ENCODE measurements around the gene FUT3.

Gene FUT3

DNA sequence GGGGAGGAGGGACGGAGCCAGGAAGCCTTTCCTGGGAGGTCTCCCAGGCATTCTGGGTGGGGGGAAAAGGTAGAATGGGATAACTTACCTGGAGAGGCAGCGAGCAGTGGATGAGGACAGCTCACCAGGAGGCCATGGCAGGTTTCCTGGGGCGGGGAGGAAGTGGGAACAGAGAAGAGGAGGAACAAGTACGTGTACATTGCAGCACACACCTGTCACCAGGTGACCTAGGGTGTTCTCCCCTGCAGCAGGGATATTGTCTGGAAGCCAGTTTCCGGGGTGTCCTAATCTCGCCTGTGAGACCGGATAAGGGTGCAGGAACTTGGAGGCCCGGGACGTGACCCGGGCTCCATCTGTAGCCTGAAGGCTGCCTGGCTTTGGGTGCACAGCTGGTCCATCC lies at the start of gene FUT3:
TSS of gene FUT3 (minus strand) at position 148 of the 400 bp plus-strand sequence.
- no peak for DNase-seq
- in situ Hi-C loops (cut with MboI; ENCODE audit: low pct_unique_long_range_greater_than_20kb, low sequenced_read_pairs): no loop called here

DNA sequence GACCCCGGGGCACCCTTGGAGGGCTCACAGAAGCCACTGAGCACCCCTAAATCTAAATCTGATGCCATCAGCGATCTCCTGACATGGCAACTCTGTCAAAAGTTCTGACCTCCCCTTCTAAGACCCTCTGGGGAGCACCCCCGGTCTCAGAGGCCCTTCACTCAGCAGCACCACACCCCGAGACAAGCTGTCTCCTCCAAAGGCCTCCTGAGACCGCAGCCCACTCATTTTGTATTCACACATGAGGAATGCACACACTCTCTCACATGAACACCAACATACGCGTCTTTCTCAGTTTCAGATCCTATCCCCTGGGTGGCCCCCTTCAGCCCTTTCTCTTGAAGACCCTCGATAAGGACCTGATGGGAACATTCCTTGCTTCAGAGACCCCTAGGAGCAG lies 49.7 kb upstream of the FUT3 start:
- no peak for DNase-seq
- in situ Hi-C loops (cut with MboI; ENCODE audit: low pct_unique_long_range_greater_than_20kb, low sequenced_read_pairs): no loop called here

DNA sequence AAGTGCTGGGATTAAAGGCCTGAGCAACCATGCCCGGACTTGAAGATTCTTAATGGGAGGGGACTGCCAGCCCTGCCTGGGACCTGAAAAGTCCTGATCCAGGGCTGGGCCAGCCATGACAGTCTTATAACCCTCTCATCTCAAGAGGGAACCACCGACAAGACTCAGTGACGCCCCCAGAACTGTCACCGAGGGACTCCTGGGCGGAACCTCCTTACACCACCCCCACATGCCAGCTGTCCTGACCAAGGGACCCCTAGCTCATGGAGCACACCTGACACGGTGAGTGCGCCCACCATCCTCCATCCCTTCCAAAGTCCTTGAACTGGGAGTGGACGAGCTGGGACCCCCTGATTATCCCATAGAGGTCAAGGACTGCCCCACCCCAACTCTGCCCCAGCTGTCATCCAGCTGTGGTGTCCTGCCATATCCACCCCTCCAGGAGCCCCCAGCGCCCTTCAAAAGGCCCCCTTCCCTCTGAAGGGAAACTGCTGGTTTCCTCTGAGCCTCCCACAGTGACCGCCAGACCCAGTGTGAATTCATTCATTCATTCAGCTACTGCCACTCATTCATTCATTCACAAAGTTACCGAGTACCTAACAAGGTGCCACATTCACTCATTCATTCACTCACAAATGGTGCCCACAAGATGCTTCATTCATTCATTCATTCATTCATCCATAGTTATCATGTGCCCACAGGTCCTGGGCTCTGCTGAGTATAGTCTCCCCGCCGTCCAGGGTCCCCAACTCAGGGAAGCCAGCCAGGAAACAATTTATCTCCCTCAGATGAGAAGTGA lies 48.7 kb upstream of the FUT3 start:
- in situ Hi-C loops (cut with MboI; ENCODE audit: low pct_unique_long_range_greater_than_20kb, low sequenced_read_pairs): loop anchor here (10.0 kb wide), 1 partner anchor 95 kb away; the partner anchor contains the start of gene NRTN

DNA sequence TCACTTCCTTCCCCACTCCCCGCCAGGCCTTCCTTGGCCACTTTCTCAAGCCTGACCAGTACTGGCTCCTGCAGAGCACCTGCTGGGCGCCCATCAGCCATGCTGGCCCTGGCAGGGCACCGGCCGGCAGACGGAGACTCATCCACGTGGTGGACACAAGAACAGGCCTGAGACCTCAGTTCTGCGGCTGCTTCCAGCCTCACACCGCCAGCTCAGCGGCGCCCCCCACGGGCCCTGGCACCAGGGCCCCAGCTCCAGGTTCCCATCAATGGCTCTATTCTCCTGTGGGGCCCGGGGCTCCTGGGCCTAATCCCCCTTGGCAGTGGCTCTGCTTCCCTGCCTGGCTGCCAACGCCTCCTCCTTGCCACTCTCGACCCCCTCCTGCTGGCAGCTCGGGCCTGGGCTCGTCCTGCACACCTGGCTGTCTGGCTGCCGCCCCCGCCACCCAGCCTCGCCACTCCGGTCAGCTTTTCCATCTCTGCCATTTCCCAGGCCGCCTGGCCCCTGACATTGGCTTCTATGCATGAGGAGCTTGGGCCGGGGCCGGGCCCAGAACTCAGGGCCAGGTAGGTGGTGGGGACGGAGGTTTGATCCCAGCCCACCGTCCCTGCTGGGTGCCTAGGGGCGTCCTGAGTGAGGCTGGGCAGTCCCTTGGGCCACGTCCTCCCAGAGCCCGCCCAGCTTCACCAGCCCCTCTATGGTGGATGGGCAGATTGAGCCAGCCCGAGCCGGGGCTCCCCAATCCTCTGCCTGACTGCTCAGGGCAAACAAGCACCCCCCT lies 46.1 kb upstream of the FUT3 start:
- in situ Hi-C loops (cut with MboI; ENCODE audit: low pct_unique_long_range_greater_than_20kb, low sequenced_read_pairs): loop anchor here (10.0 kb wide), 1 partner anchor 93 kb away; the partner anchor contains the start of gene NRTN
- no peak for DNase-seq

More for the DNA sequence above, 48.7 kb upstream of the FUT3 start:
- DNase-seq: no peak

DNA sequence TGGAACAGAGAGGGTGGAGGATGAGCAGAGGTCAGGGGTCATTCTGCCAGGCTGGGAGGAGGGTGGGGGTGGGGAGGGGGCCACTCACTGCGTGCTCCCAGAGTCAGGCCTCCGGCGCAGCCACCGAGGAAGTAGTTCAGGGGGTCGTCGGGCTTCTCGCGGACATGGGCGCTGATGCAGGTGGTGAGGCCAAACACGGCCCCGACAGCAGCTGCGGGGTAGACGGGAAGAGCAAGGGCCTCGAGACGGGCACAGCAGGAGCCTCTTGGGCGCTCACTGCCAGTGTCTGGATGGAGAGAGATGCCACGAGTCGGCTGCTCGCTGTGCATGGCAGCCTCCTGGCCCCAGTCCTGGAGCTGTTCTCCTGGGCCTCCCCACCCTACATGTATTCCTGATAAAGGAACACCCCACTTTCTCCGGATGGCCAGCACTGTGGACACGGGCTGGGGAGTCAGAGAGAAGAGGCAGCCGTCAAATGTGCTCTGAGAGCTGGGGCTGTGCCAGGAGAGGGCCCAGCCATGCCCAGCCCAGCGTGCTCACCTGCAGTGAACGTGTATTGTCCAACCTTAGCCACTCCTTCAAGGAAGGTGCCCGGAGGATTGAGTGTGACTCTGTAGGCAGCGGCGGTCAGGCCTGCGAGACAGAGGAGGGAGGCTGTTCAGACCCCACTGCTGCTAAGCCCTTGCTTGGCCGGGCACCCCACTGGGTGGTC lies 45.3 kb upstream of the FUT3 start:
- in situ Hi-C loops (cut with MboI; ENCODE audit: low pct_unique_long_range_greater_than_20kb, low sequenced_read_pairs): loop anchor here (10.0 kb wide), 1 partner anchor 92 kb away; the partner anchor contains the start of gene NRTN
- DNase-seq: no peak

DNA sequence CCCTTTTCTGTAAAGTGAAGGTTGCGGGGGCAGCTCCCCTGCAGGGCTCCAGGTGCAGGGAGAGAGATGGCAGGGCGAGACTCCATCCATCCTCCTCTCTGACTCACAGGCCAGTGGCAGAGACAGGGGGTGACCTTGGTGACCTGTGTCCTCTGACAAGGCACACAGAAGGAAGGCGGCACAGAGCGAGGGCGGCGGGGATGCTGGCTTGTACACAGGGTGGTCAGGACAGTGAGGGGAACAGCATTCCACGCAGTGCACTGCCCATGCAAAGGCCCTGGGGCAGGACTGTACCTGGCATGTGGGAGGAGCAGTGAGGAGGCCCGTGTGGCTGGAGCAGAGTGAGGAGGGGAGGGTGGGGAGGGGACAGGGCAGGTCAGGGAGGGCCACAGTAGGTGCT lies 44.6 kb upstream of the FUT3 start:
- in situ Hi-C loops (cut with MboI; ENCODE audit: low pct_unique_long_range_greater_than_20kb, low sequenced_read_pairs): loop anchor here (10.0 kb wide), 1 partner anchor 91 kb away; the partner anchor contains the start of gene NRTN
- DNase-seq: no peak

DNA sequence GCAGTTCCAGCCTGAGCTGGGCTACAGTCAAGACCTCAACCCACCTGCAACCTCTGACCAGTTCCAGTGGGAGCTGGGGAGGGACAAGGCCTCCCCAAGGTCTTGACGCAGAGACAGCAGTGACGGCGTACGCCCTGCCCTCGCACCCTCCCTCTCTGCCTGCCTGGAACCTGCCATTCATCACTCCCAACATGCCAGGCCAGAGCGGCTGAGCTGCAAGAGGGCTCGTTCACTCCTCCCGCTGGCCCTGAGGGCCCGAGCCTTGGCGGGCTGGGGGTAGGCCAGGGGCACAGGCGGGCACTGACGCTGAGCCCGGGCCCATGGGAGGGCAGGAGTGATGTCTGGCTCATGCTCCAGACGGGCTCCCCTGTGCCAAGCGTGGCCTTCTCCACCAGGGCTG lies 44.2 kb upstream of the FUT3 start:
- no peak for DNase-seq
- in situ Hi-C loops (cut with MboI; ENCODE audit: low pct_unique_long_range_greater_than_20kb, low sequenced_read_pairs): loop anchor here (10.0 kb wide), 1 partner anchor 91 kb away; the partner anchor contains the start of gene NRTN

DNA sequence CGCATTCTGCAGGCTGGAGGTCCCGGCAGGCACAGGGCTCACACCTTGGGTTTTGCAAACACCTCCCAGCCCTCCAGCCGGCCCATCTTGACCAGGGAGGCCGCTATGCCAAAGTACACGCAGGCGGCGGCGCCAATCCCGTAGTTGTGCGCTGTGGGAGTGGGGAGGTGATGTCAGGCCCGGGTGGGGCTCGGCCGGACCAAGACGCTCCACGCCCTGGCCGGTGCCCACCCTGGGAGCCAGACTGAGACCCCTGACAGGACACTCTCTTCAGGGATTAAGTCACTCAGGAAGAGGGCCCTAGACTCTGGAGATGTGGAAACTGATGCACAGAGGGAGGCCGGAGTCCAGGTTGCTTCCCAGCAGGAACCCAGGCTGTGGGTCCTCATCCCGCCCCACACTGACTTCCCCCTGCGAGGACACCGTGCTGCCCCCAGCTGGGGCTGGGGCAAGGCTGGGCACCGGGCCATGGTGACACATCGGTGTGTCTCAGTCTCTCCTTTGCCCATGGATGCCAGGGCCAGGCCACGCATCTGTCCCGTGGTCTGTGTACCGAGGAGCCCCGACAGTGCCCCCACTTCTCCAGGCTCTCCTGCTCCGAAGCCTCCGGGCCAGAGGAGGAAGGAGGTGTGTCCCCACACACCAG lies 43.6 kb upstream of the FUT3 start:
- in situ Hi-C loops (cut with MboI; ENCODE audit: low pct_unique_long_range_greater_than_20kb, low sequenced_read_pairs): loop anchor here (10.0 kb wide), 1 partner anchor 90 kb away; the partner anchor contains the start of gene NRTN
- no peak for DNase-seq

DNA sequence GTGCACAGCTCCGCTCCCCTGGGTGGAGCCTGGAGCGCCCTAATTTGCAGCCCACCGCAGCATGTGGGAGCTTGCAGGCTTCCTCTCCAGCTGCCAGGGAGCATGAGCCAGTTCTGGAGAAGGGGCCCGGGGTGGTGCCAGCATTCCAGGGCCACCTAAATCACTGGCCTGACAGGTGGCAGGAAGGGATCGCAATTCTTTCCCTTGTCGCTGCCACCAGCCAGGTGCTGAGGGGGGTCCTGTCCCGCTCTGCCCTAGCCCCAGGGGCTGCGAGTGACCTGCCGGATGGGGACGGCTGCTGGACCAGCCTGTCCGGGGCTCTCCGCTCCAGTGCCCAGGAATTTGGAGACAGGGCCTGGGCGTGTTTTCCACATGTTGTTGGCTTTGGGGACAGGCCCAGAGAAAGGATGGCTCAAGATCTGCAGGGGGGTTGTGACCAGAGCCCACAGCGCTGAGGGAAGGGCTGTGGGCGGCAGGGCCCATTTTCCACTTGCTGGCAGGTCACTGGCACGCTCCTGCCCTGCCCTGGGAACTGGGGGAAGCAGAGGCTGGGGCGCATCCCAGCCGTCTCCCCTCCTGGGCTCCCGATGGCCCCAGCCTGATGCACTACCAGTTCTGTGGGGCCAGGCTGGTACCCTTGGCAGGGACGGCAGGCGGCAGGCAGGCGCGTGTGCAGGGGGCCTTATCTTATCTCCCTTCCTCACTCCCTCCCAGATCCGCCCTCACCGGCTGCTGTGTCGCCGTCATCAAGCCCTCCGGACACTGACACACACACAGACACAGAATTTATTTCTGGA lies 42.9 kb upstream of the FUT3 start:
- in situ Hi-C loops (cut with MboI; ENCODE audit: low pct_unique_long_range_greater_than_20kb, low sequenced_read_pairs): loop anchor here (10.0 kb wide), 1 partner anchor 89 kb away; the partner anchor contains the start of gene NRTN
- DNase-seq: no peak

DNA sequence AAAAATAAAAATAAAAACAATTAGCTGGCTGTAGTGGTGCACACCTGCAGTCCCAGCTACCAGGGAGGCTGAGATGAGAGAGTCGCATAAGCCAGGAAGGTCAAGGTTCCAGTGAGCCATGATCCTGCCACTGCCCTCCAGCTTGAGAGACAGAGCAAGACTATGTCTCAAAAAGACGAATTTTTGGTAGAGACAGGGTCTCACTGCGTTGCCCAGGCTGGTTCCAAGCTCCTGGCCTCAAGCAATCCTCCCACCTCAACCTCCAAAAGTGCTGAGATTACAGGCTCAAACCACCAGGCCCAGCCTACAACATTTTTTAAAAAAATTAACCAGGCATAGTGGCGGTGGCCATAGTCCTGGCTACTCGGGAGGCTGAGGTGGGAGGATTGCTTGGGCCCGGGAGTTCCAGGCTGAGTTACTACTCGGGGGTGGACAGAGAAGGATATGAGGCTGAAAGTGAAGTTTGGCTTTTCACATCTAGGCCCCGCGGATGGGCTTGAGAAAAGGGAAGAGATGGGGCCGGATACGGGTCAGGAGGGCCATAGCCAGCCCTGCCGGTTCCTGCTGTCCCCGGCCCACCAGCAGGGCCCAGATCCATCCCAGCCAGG lies 42.2 kb upstream of the FUT3 start:
- DNase-seq: no peak
- in situ Hi-C loops (cut with MboI; ENCODE audit: low pct_unique_long_range_greater_than_20kb, low sequenced_read_pairs): loop anchor here (10.0 kb wide), 1 partner anchor 89 kb away; the partner anchor contains the start of gene NRTN

DNA sequence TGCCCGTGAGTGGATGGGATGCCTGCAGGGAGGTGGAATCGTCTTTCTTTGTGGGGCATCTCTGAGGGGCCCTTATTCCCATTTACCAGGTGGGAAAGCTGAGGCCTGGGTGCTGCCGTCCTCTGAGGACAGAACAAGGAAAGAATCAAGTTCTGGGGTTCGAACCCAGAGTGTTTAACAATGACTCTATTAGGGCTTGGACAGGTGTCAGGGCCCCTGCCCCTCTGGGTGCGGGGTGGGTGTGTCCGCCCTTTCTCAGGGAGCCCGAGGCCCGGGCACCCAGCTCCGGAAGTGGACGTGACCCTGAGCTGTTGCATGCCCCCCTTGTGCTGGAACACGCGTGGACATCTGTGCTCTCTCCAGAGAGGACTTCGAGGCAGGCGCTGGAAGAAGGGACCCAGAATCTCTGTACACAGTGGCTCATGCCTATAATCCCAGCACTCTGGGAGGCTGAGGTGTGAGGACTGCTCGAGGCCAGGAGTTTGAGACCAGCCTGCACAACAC lies 41.6 kb upstream of the FUT3 start:
- in situ Hi-C loops (cut with MboI; ENCODE audit: low pct_unique_long_range_greater_than_20kb, low sequenced_read_pairs): loop anchor here (10.0 kb wide), 1 partner anchor 88 kb away; the partner anchor contains the start of gene NRTN
- DNase-seq: no peak

DNA sequence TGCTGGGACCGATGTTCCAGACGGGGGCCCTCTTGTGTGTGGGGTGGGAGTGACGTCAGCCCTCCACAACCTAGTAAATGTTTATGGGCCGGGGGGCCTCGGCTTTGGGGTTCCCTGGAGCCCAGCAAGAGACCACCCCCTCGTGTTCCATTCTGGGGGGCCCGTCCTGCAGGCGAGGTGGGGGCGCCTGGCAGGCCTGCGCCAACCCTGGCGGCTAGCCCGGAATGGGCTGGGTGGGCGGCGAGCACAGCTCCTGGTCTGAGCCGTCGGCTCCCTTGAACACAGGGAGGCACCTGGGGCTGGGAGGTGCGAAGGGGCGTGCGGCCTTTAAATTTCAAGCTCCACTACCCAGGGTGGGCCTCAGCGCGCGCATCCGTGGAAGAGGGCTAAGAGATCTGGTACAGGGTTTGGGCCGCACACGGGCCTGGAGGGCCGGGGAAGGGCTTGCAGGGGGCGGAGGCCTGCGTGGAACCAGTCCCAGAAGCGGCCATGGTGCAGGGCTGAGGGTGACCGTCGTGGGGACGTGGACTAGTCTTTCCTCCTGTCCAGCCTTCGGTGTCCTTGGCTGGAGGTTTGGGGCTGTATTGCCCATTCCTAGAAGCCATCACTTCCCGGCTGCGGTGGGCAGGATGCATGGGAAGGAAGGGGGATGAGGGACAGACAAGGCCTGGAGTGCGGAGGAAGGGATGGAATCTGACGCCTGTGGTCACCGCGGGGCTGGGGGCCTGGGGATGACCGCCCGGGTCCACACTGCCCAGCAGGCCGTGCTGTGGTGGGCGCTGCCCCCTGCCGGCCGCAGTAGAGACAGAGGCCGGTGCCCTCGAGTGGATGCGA lies 40.9 kb upstream of the FUT3 start:
- in situ Hi-C loops (cut with MboI; ENCODE audit: low pct_unique_long_range_greater_than_20kb, low sequenced_read_pairs): loop anchor here (10.0 kb wide), 1 partner anchor 87 kb away; the partner anchor contains the start of gene NRTN
- DNase-seq: peak; percentile 50

DNA sequence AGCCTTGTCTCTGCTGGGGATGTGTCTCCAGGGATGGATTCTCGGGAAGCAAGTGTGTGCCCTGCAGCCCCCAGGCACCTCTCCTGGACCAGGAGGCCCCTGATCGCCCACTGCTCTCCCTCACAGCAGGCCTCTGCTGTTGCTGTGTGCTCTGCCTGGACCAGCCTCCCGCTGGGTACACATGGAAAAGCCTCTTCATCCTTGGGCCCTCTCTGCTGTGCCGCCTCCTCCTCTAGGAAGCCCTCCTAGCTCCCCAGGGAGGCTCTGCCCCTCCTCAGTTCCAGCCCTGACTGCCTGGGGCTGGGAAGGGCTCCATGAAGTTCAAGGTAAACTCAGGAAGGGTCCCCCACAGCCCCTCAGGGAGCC lies 40.3 kb upstream of the FUT3 start:
- in situ Hi-C loops (cut with MboI; ENCODE audit: low pct_unique_long_range_greater_than_20kb, low sequenced_read_pairs): loop anchor here (10.0 kb wide), 1 partner anchor 87 kb away; the partner anchor contains the start of gene NRTN
- no peak for DNase-seq

DNA sequence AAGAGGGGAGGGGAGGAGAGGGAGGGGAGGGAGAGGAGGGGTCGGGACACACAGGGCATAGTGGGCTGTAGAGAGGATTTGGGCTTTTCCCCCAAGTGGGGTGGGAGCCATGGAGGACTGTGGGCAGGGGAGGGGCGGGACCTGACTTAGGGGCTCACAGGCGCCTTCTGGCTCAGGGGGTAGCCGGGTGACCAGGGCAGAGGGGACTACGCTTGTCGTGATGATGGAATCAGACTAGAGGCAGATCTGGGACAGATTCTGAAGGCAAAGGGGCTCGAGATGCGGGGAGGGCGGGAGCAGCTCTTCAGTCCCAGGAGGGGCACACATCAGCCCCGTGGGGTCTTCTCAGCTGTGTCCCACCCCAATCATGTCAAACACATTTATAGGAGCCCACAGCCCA lies 38.9 kb upstream of the FUT3 start:
- DNase-seq: no peak

DNA sequence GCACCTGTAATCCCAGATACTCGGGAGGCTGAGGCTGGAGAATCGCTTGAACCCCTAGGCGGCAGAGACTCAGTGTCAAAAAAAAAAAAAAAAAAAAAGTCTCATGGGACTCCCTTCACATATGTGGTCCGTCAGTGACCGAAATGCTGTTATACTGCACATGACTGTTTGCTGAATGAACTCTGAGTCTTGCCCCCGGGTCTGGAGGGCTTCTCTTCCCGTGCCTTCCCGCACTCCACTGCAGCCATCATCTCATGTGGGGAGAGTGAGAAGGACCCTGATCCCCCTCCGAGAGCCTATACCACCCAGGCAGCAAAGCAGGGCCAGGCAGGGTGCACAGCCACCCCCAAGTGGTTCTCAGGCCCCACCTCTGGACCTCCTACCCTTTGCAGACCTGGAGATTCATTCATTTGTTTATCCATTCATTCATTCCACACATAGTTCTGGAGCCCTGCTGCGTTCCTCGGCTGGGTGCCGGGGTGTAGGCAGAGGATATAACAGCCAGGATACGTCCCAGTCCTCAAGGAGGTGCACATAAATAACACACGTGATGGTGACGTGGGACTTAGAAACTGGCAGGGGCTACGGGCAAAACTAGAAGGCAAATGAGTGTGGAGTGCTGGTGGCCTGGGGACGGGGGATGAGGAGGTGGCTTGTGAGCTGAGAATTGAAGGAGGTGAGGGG lies 38.2 kb upstream of the FUT3 start:
- in situ Hi-C loops (cut with MboI; ENCODE audit: low pct_unique_long_range_greater_than_20kb, low sequenced_read_pairs): no loop called here
- DNase-seq: no peak

More for the DNA sequence above, 38.9 kb upstream of the FUT3 start:
- in situ Hi-C loops (cut with MboI; ENCODE audit: low pct_unique_long_range_greater_than_20kb, low sequenced_read_pairs): loop anchor here (10.0 kb wide), 1 partner anchor 85 kb away; the partner anchor contains the start of gene NRTN
